B cell (primary cell): Measurements from ENCODE around the gene LYST. TPM values are rescaled to one million over a fixed set of nuclear protein-coding genes. Genes with fewer than 3 reads are reported as not detected.
A peak's percentile ranks its signal among the peaks of the same experiment; 100 is the strongest.

ENCODE experiments used
- ATAC-seq: fragments of 200-7000 bp; cut with Tn5 transposase; one replicate; pipeline ENCODE4 v1.10.0; 2021; ENCODE audit warnings: low read depth, mild to moderate bottlenecking, moderate number of reproducible peaks, moderate library complexity
- CTCF ChIA-PET: fragments of 350-600 bp; sonication (Branson Sonifier 250); formaldehyde crosslinking; loops from one replicate; lab custom pipeline; 2021; ENCODE audit warnings: antibody characterized with exemption, inconsistent platforms; lab: Charles Lee
- POLR2A ChIA-PET: fragments of 350-600 bp; sonication (Branson Sonifier 250); formaldehyde crosslinking; loops from one replicate; lab custom pipeline; 2021; ENCODE audit warnings: antibody characterized with exemption; lab: Charles Lee
- DNase-seq: peaks from one replicate; pipeline ENCODE4 v3.0.0; 2013
- H2AFZ ChIP-seq: 2 replicates; pipeline ENCODE4 v1.6.1; 2012; ENCODE audit warnings: mild to moderate bottlenecking, low read depth, low read length; ENCODE audit not compliant: insufficient read depth, poor library complexity, severe bottlenecking
- H3K27ac ChIP-seq, 2 donors: 1 replicate in 1 of 2; 2 replicates in 1 of 2; pipeline ENCODE4 v1.5.1; 2012 to 2013; ENCODE audit warnings: low read length in 2 of 2, mild to moderate bottlenecking in 2 of 2, moderate library complexity in 1 of 2
- H3K27me3 ChIP-seq, 4 experiments: fragments of 200-600 bp in 1 of 4; sonication (generic) in 1 of 4; replicated peaks in 1 of 4; 1 replicate in 2 of 4; 2 replicates in 2 of 4; pipeline versions ENCODE4 v1.6.1 to v1.7.0; 2013 to 2016; ENCODE audit warnings: low read length in 3 of 4, mild to moderate bottlenecking in 2 of 4, mixed read lengths in 1 of 4, moderate library complexity in 1 of 4; ENCODE audit not compliant: insufficient read depth in 4 of 4, control insufficient read depth in 3 of 4; ENCODE audit errors: control extremely low read depth in 1 of 4
- H3K36me3 ChIP-seq, 2 experiments: replicated peaks in 1 of 2; 1 replicate in 1 of 2; 2 replicates in 1 of 2; pipeline versions ENCODE4 v1.6.1 to v1.7.1; 2013; ENCODE audit warnings: low read length in 1 of 2; ENCODE audit not compliant: insufficient read depth in 2 of 2, control insufficient read depth in 1 of 2; ENCODE audit errors: control extremely low read depth in 1 of 2, extremely low read depth in 1 of 2
- H3K4me1 ChIP-seq, 2 donors: fragments of 200-600 bp in 1 of 2; sonication (generic) in 1 of 2; 1 replicate in 1 of 2; 2 replicates in 1 of 2; pipeline versions ENCODE4 v1.5.1 to v1.6.1; 2013 to 2017; ENCODE audit warnings: low read length in 2 of 2; ENCODE audit not compliant: control insufficient read depth in 2 of 2, insufficient read depth in 2 of 2
- H3K4me2 ChIP-seq: replicated peaks from 2 replicates; pipeline ENCODE3; 2012; ENCODE audit warnings: mild to moderate bottlenecking, low read depth, low read length; ENCODE audit not compliant: poor library complexity, severe bottlenecking
- H3K4me3 ChIP-seq, 5 experiments: fragments of 200-600 bp in 1 of 5; sonication (generic) in 1 of 5; 1 replicate in 3 of 5; 2 replicates in 2 of 5; pipeline versions ENCODE4 v1.5.1 to v1.7.0; 2011 to 2016; ENCODE audit warnings: low read length in 4 of 5, mild to moderate bottlenecking in 4 of 5, low read depth in 2 of 5, control low read depth in 1 of 5, moderate library complexity in 1 of 5; ENCODE audit not compliant: insufficient read depth in 1 of 5; ENCODE audit errors: control extremely low read depth in 1 of 5, extremely low read depth in 1 of 5
- H3K79me2 ChIP-seq: fragments of 200-600 bp; sonication (generic); one replicate; pipeline ENCODE4 v1.6.0; 2016; ENCODE audit warnings: low read length; ENCODE audit not compliant: control insufficient read depth, insufficient read depth
- H3K9ac ChIP-seq: fragments of 200-600 bp; sonication (generic); 2 replicates; pipeline ENCODE4 v1.6.1; 2017; ENCODE audit warnings: mild to moderate bottlenecking, low read length, moderate library complexity
- H3K9me3 ChIP-seq, 3 donors: one replicate each; pipeline versions ENCODE4 v1.6.1 to v1.7.1; 2013; ENCODE audit warnings: low read length in 2 of 3; ENCODE audit not compliant: control insufficient read depth in 2 of 3, insufficient read depth in 1 of 3; ENCODE audit errors: control extremely low read depth in 1 of 3
- H4K20me1 ChIP-seq: 2 replicates; pipeline ENCODE4 v1.6.0; 2012; ENCODE audit warnings: mild to moderate bottlenecking, low read length; ENCODE audit not compliant: insufficient read depth, control insufficient read depth, poor library complexity, severe bottlenecking
- H3K27ac Mint-ChIP-seq: one replicate; pipeline ENCODE4 v1.8.0; 2021; ENCODE audit warnings: mixed read lengths
- H3K27me3 Mint-ChIP-seq: one replicate; pipeline ENCODE4 v1.8.0; 2021; ENCODE audit warnings: mixed read lengths
- H3K4me1 Mint-ChIP-seq: one replicate; pipeline ENCODE4 v1.8.0; 2021; ENCODE audit warnings: mixed read lengths
- H3K4me3 Mint-ChIP-seq: one replicate; pipeline ENCODE4 v1.8.0; 2021; ENCODE audit warnings: mixed read lengths
- H3K9me3 Mint-ChIP-seq: one replicate; pipeline ENCODE4 v1.8.0; 2022; ENCODE audit warnings: mixed read lengths; ENCODE audit not compliant: insufficient read depth
- EZH2 ChIP-seq: IDR thresholded peaks from 2 replicates; pipeline ENCODE4 v1.6.1; 2012; ENCODE audit warnings: borderline replicate concordance, low read depth, mild to moderate bottlenecking, moderate library complexity, low read length; ENCODE audit not compliant: insufficient read depth, poor library complexity, severe bottlenecking
- WGBS: methylation state at CpG from one replicate; pipeline ENCODE4 v1.1.5; 2013; ENCODE audit warnings: missing lambda C conversion rate; ENCODE audit not compliant: insufficient coverage; 5-methylcytosine and 5-hydroxymethylcytosine counted together
- intact Hi-C: fragments of 100-400 bp; cut with micrococcal nuclease; formaldehyde crosslinking; loops from one replicate; pipeline ENCODE4 v1.10.0; 2022
- polyA plus RNA-seq: library from polyadenylated mRNA; depleted of rRNA; stranded (reverse); fragments of >200 nt; gene quantifications from 2 replicates; pipeline ENCODE4 v1.2.3, GENCODE V29; 2012
- total RNA-seq, 2 donors: library from RNA; stranded (reverse); fragments of 120-200 nt in 1 of 2; gene quantifications; 1 replicate in 1 of 2; 2 replicates in 1 of 2; pipeline versions ENCODE4 v1.2.3 to v1.2.4, GENCODE V29; 2013 to 2022
- TF ChIP-seq, protein P1 (sequence below): fragments of 200-600 bp; IDR thresholded peaks from one replicate; pipeline ENCODE4 v1.8.0; 2022; ENCODE audit warnings: antibody characterized with exemption, mild to moderate bottlenecking

Gene LYST
- total and polyA plus RNA-seq, 2 donors (not counting 1 experiment from before 2014, with no cell fraction given), result 50.4 to 120 TPM

DNA sequence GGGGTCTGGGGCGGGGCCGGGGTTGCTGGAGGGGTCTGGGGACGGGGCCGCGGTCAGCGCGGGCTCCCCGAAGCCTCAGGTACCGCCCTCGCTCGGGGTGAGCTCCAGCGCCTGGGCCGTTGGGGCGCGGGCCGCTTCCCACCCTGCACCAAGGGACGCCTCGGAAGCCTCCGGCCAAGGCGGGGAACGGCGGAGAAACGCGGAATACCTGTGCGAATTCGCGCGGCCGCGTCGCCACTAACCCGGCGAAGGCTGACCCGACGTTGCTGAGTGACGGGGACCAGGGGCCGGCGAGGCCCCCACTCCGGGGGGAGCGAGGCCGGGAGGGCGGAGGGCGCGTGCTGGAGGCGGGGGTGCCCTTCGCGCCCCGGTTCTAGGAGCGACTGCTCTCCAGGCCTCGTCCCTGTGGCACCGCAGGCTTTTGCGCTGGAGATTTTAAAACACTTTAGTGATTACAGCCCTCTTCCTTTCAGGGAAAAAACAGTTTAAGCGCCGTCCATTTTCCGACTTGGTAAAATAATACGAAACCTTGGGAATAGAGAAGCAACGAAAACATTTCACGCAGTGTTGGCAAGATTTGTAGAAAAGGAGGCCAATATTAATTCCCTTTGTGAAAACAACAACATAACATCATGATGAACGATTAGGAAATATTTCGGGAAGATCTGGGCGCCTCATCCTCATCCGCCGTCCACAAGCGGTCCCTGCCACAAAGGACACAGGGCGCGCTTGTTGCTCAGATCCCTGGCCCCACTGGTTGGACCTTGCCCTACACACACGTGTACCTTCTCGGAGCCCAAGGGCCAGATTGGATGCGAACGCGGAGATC, 216.2 kb downstream of the LYST start:
- Histone ChIP-seq H3K9me3 (peaks cover 0 to 16% (median 0%) of the 10 kb centered on the region in 3 donors), H3K4me1 (peaks cover 20 to 22% of the 10 kb centered on the region in 2 donors), H4K20me1 (no peaks in the 10 kb centered on the region), H3K4me3 (peak overlapping the region in 3 of 5 experiments; percentile 34 to 55 (median 38)), H3K9ac (peak overlapping the region; percentile 32), H3K27ac (no peak overlapping the region), H3K36me3 (no peaks in the 10 kb centered on the region), H3K79me2 (no peaks in the 10 kb centered on the region), H3K27me3 (peaks cover 0 to 45% (median 28%) of the 10 kb centered on the region in 4 experiments), H2AFZ (peak overlapping the region; percentile 51), H3K4me2 (peak overlapping the region; percentile 93)
- DNase-seq (peak; percentile 42), ATAC-seq (no peak)
- ChIA-PET POLR2A (no interaction called here), CTCF (no interaction called here)
- TF ChIP-seq, protein P1, sequence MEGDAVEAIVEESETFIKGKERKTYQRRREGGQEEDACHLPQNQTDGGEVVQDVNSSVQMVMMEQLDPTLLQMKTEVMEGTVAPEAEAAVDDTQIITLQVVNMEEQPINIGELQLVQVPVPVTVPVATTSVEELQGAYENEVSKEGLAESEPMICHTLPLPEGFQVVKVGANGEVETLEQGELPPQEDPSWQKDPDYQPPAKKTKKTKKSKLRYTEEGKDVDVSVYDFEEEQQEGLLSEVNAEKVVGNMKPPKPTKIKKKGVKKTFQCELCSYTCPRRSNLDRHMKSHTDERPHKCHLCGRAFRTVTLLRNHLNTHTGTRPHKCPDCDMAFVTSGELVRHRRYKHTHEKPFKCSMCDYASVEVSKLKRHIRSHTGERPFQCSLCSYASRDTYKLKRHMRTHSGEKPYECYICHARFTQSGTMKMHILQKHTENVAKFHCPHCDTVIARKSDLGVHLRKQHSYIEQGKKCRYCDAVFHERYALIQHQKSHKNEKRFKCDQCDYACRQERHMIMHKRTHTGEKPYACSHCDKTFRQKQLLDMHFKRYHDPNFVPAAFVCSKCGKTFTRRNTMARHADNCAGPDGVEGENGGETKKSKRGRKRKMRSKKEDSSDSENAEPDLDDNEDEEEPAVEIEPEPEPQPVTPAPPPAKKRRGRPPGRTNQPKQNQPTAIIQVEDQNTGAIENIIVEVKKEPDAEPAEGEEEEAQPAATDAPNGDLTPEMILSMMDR, result no peak
- TF ChIP-seq EZH2, result peak; percentile 97
- H3K4me1 Mint-ChIP-seq, result peaks cover 12% of the 10 kb centered on the region
- peaks cover 65% of the 10 kb centered on the region for H3K27me3 Mint-ChIP-seq
- peak overlapping the region; percentile 78 for H3K4me3 Mint-ChIP-seq
- peaks cover 5% of the 10 kb centered on the region for H3K9me3 Mint-ChIP-seq
- no peak overlapping the region for H3K27ac Mint-ChIP-seq
- intact Hi-C loops, result no loop called here
- WGBS, result 6% methylated on average over 65 of the region's 71 CpGs
